T-helper 17 cell (primary cell): ENCODE measurements around the gene HEXIM1. TPM values are rescaled to one million over a fixed set of nuclear protein-coding genes. Genes with fewer than 3 reads are reported as not detected.
A peak's percentile ranks its signal among the peaks of the same experiment; 100 is the strongest.
"Not testable (repeated sequence)": the region's sequence is repeated elsewhere in the genome, so short reads cannot be mapped to it uniquely, and the experiment has no call there.

Experiments
- ATAC-seq: fragments of 150-1000 bp; cut with Tn5 transposase; 2 replicates; pipeline ENCODE4 v1.10.0; 2021; ENCODE audit warnings: mild to moderate bottlenecking, moderate library complexity
- DNase-seq, 3 donors: peaks; one replicate each; pipeline versions ENCODE4 v3.0.0 to v3.0.0-alpha.2; 2020 to 2021
- H3K9me3 ChIP-seq: one replicate; pipeline ENCODE4 v1.7.0; 2013; ENCODE audit warnings: low read length, mild to moderate bottlenecking; ENCODE audit not compliant: control insufficient read depth, poor library complexity, severe bottlenecking
- H3K27ac Mint-ChIP-seq: one replicate; pipeline ENCODE4 v1.8.0; 2022; ENCODE audit warnings: mild to moderate bottlenecking, moderate library complexity, mixed read lengths
- H3K27me3 Mint-ChIP-seq: one replicate; pipeline ENCODE4 v1.8.0; 2022; ENCODE audit warnings: mixed read lengths
- H3K36me3 Mint-ChIP-seq: one replicate; pipeline ENCODE4 v1.8.0; 2022; ENCODE audit warnings: low read depth, mixed read lengths
- H3K4me1 Mint-ChIP-seq: one replicate; pipeline ENCODE4 v1.8.0; 2022; ENCODE audit warnings: mild to moderate bottlenecking, mixed read lengths
- H3K4me3 Mint-ChIP-seq: one replicate; pipeline ENCODE4 v1.8.0; 2022; ENCODE audit warnings: mild to moderate bottlenecking, moderate library complexity, mixed read lengths
- total RNA-seq, 4 donors: library from RNA in 2 of 4; stranded (reverse) in 2 of 4; gene quantifications; one replicate each; pipeline ENCODE4 v1.2.3 and lab custom pipeline; 2022 to 2026

HEXIM1 gene
- total RNA-seq, 2 donors from 2014 or later: 52.4 to 71.8 TPM

DNA sequence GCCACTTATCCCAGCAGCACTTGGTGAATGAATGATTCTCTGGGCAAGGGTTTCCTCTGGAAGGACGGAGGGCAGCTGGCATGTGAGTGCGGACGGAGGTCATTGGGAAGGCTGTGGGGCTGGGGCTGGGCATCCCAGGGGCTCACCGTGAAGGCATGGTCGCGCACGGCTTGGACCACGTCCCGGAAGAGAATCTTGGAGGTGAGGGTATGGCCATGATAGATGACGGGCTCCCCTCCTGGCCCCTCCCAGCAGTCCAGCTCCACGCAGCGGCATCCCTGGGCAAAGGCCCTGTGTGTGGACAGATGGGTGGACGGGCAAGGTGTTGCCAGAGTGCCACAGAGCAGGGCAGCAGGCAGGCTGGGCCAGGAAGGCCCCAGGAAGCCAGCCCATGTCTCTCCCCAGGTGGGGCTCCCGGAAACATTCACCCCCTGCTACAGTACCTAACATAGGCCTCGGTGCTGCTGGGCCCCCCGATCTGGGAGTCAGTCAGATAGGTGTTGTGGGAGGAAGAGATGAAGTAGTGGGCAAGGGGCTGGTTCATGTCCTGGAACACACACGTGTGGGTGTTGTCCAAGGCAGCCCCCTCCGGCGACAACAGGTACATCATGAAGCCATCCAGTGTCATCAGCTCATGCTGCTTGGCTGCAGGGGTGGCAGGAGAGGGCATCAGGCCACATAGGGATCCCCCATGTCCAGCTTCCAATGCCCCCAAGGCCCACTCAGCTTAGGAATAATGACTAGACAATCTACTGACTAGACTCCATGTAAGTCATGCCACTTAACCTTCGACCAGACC is 30.2 kb upstream of the HEXIM1 start:
- no peak overlapping the region for H3K27ac Mint-ChIP-seq
- H3K27me3 Mint-ChIP-seq: peaks cover 16% of the 10 kb centered on the region
- H3K36me3 Mint-ChIP-seq: no peaks in the 10 kb centered on the region
- no peak overlapping the region for H3K4me3 Mint-ChIP-seq
- no peak for DNase-seq
- H3K9me3 ChIP-seq: no peaks in the 10 kb centered on the region
- no peak for ATAC-seq
- H3K4me1 Mint-ChIP-seq: peaks cover 3% of the 10 kb centered on the region

DNA sequence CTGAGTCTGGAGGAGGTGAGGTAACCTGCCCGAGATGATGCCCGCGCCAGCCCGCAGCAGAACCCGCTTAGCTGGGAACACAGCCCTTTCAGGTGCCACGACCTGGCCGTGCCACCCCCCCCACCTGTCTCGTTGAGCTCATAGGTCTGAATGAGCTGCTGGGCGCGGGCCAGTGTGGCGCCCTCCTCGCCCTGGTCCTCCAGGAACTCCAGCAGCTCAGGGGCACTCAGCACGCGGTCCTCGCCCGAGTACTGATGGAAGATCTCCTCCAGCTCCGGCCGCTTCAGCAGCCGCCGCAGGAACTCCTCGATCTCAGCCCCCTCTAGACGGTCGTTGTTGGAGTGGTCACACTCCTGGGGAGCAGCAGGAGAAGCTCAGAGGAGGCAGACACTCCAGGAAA is 29.6 kb upstream of the HEXIM1 start:
- H3K4me1 Mint-ChIP-seq: peaks cover 3% of the 10 kb centered on the region
- ATAC-seq (no peak), DNase-seq (no peak)
- H3K27ac Mint-ChIP-seq: no peak overlapping the region
- no peaks in the 10 kb centered on the region for H3K9me3 ChIP-seq
- no peak overlapping the region for H3K4me3 Mint-ChIP-seq
- H3K36me3 Mint-ChIP-seq: no peaks in the 10 kb centered on the region
- H3K27me3 Mint-ChIP-seq: peaks cover 16% of the 10 kb centered on the region

DNA sequence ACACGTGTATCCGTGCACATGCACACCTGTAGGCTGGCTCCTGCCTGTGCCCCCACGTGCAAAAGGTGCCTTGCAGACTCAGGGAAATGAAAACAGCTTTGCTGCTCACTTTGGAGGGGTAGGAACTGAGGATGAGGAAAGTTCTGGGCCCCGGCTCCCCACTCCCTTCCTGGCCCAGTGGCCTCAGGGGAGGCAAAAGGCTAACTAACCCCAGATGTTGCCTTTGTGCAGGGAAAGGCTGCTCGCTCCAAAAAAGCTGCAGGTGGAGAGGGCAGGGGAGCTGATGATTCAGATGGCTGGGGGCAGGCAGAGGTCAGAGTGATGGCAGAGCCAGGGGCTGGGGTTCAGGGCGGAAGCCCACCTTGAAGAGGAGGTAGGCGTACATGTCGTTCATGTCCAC is 28.3 kb upstream of the HEXIM1 start:
- H3K27me3 Mint-ChIP-seq: peaks cover 16% of the 10 kb centered on the region
- no peak overlapping the region for H3K27ac Mint-ChIP-seq
- no peak for DNase-seq

DNA sequence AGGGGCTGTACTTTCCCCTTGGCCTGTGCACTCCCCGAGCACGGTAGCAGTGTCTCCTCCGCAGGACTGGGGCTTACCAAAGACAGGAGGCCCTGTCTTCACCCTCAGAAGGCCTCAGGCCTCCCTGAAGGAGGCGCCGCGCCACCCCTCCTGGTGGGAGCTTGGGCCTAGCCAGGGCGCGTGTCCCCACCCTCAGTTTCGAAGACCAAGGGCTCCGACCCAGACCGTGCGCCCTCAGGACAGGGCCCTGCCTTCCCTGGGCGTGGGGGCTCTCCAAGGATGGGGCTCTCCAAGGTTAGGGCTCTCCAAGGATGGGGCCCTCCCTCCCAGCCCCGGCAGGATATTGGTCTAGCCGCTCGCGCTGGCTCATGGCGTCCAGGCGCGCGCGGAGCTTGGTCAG is 27.7 kb upstream of the HEXIM1 start:
- H3K27ac Mint-ChIP-seq: no peak overlapping the region
- peaks cover 15% of the 10 kb centered on the region for H3K27me3 Mint-ChIP-seq
- H3K9me3 ChIP-seq: no peaks in the 10 kb centered on the region
- ATAC-seq (no peak), DNase-seq (no peak)
- H3K4me1 Mint-ChIP-seq: peaks cover 3% of the 10 kb centered on the region
- no peaks in the 10 kb centered on the region for H3K36me3 Mint-ChIP-seq
- H3K4me3 Mint-ChIP-seq: no peak overlapping the region

More for the DNA sequence above, 28.3 kb upstream of the HEXIM1 start:
- Mint-ChIP-seq H3K4me3 (no peak overlapping the region), H3K4me1 (peaks cover 3% of the 10 kb centered on the region), H3K36me3 (no peaks in the 10 kb centered on the region)
- no peak for ATAC-seq
- H3K9me3 ChIP-seq: no peaks in the 10 kb centered on the region

DNA sequence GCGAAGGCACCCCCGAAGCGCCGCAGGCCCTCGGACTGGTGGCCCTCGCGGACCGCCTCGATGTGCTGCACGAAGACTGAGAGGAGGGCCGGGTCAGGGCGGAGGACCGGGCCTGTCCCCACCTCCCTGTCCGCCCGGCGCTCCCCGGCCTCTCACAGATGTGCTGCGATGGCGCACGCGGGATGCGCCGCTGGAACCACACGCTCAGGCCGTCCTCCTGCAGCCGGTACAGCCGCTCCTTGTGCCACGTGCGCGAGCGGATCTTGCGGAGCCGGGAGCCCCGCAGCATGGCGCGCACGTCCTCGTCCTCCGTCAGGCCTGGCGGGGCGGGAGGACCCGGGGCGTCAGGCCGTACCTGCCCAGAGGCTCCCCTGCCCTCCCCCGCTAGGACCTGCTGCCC is 27.2 kb upstream of the HEXIM1 start:
- no peaks in the 10 kb centered on the region for H3K4me1 Mint-ChIP-seq
- no peaks in the 10 kb centered on the region for H3K9me3 ChIP-seq
- H3K36me3 Mint-ChIP-seq: no peaks in the 10 kb centered on the region
- DNase-seq (no peak), ATAC-seq (no peak)
- no peak overlapping the region for H3K27ac Mint-ChIP-seq
- H3K27me3 Mint-ChIP-seq: peaks cover 10% of the 10 kb centered on the region
- no peak overlapping the region for H3K4me3 Mint-ChIP-seq

DNA sequence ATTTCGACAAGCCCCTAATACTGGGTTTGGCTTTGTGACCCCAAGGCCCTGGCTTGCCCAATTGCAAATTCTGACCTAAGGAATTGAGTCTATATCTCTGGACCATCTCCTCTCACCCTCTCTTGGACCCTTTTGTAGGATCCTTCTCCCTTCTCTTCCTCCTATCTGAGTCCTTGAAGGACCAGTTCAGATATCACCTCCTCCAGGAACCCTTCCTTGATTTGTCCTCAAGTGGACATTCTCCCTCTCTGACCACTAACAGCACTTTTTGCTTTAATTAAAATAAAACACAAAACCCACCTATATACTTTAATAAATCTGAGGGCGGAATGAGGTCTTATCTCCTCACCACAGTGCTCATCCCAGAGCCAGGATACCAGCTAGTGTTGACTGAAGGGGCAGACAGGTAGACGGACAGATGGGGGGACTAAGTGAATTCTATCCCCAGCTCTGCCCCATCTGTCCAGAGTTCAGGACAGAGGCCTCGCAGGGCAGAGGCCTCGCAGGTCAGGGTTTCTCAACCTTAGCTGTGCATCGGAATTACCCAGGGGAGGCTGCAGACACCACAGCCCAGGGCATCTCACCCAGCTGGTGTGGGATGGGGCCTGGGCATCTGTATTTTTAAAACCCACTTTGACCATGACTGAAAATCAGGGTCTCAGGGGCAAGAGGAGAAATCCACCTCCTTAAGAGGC is 25.1 kb upstream of the HEXIM1 start:
- no peak for DNase-seq
- no peak for ATAC-seq
- no peaks in the 10 kb centered on the region for H3K9me3 ChIP-seq
- H3K27ac Mint-ChIP-seq: no peak overlapping the region
- no peaks in the 10 kb centered on the region for H3K36me3 Mint-ChIP-seq
- peaks cover 8% of the 10 kb centered on the region for H3K27me3 Mint-ChIP-seq
- no peak overlapping the region for H3K4me3 Mint-ChIP-seq
- H3K4me1 Mint-ChIP-seq: no peaks in the 10 kb centered on the region

DNA sequence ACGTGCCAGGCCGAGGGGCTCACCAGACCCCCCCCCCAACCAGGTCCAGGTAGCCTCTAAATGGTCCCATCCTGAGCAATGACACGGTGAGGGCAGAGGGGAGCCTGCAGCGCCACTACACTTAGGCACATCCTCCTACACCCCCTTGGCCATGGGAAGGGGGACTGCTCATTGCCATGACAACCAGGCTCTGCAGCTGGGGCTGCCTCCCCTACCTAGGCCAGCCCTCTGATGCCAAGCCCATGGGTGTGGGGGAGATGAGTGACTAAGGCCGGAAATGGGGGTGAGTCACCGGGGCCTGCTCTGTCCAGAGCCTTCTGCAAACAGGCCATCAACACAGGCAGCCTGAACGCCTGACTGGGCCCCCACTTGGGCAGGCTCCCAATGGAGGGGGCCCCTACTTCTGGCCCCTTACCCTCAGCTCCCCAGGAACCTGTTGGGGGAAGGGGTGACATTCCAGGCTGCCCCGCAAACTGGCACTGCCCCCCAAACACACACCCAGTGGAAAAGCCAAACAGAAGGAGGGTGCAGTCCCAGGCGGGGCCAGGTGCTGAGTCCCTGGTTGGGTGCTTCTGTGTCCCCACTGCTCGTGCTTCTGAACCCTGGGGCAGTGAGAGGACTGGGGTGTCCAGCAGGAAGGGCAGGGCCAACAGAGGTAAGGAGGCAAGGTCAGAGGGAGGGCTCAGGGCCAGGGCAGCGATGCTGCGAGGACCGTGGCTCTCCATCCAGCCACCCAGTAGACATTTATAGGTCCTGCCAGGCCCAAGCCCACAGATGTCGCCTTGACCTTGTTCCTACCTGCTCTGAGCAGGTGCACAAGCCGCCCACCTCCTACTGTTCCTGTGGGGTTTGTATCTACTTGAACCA is 24.1 kb upstream of the HEXIM1 start:
- H3K36me3 Mint-ChIP-seq: no peaks in the 10 kb centered on the region
- no peaks in the 10 kb centered on the region for H3K4me1 Mint-ChIP-seq
- H3K27me3 Mint-ChIP-seq: peaks cover 8% of the 10 kb centered on the region
- no peaks in the 10 kb centered on the region for H3K9me3 ChIP-seq
- peak; percentile 62 for ATAC-seq
- no peak overlapping the region for H3K4me3 Mint-ChIP-seq
- H3K27ac Mint-ChIP-seq: no peak overlapping the region
- no peak for DNase-seq

DNA sequence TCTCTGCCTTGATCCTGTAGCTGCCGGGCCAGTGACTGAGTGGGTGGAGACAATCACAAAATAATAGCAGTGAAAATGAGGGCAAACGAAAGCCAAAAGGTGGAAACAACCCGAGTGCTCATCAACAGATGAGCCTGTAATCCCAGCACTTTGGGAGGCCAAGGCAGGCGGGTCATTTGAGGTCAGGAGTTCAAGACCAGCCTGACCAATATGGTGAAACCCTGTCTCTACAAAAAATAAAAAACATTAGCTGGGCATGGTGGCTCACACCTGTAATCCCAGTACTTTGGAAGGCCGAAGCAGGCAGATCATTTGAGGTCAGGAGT is 23.5 kb upstream of the HEXIM1 start:
- H3K9me3 ChIP-seq, H3K36me3 Mint-ChIP-seq, H3K4me3 Mint-ChIP-seq, H3K4me1 Mint-ChIP-seq, DNase-seq, H3K27me3 Mint-ChIP-seq, H3K27ac Mint-ChIP-seq, ATAC-seq: not testable (repeated sequence)

DNA sequence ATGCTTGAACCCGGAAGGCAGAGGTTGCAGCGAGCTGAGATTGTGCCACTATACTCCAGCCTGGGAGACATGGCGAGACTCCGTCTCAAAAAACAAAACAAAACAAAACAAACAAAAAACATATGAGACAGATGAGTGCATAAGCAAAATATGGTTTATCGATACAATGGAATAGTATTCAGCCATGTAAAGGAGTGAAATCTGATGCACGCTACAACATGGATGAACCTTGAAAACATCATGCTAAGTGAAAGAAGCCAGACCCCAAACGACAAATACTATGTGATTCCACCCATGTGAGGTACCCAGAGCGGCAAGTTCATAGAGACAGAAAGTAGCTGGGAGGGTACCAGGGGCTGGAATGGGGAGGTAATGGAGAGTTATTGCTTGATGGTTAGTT is 22.8 kb upstream of the HEXIM1 start:
- H3K27ac Mint-ChIP-seq: no peak overlapping the region
- ATAC-seq (no peak), DNase-seq (no peak)
- H3K36me3 Mint-ChIP-seq: no peaks in the 10 kb centered on the region
- no peaks in the 10 kb centered on the region for H3K9me3 ChIP-seq
- peaks cover 8% of the 10 kb centered on the region for H3K27me3 Mint-ChIP-seq
- no peak overlapping the region for H3K4me3 Mint-ChIP-seq
- H3K4me1 Mint-ChIP-seq: no peaks in the 10 kb centered on the region

DNA sequence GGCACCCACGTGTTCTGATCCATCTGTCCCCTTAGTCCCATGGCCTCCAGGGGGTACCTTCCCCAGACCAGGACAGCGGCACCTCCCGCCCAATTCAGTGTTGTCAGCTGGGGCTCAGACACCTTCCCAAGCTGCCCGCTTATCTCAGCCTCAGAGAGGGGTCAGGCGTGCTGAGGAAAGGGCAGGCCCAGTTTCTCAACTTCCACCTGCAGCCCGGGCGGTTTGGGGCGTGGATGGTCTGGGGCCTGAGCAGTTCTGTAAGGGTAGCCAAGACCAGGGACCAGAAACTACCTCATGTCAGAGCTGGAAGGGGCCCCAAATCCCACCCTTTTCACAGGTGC is 21.1 kb upstream of the HEXIM1 start:
- Mint-ChIP-seq H3K4me1 (no peaks in the 10 kb centered on the region), H3K4me3 (no peak overlapping the region), H3K36me3 (no peaks in the 10 kb centered on the region), H3K27ac (no peak overlapping the region), H3K27me3 (no peaks in the 10 kb centered on the region)
- DNase-seq (no peak), ATAC-seq (no peak)
- H3K9me3 ChIP-seq: no peaks in the 10 kb centered on the region

DNA sequence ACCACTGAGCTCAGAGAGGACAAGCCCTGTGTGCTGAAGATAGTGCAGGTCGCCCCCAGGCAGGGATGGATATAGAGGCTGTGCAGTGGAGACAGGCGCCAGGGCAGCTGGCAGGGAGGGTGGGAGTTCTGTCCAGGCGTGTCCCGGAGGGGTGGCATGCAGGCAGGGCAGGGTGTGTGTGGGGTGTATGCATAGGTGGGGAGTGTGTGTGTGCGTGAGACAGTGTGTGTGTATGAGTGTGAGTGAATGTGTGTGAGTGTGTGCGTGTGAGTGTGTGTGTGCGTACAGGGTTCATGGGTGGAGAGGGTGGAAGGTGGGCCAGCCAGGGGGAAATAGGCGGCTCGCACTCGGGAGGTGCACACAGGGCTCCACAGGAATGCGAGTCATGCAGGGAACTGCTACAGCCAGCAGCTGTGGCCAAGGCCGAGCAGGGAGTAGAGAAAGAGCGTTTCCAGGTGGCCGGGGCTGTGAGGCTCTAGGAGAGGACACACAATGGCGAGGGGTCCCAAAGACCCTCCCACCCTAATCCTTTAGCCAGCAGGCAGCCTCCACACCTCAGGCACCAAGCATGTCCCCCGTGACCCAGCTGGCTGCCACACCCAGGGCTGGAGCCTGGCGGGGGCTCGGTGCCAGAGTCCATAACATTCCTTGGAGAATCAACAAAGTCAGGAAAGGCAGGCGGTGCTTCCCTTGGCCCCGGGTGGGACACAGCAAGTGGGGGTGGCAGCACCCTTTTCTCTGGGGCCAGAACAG is 20.6 kb upstream of the HEXIM1 start:
- H3K9me3 ChIP-seq: no peaks in the 10 kb centered on the region
- no peak overlapping the region for H3K27ac Mint-ChIP-seq
- no peaks in the 10 kb centered on the region for H3K27me3 Mint-ChIP-seq
- ATAC-seq (no peak), DNase-seq (no peak)
- H3K4me1 Mint-ChIP-seq: no peaks in the 10 kb centered on the region
- no peaks in the 10 kb centered on the region for H3K36me3 Mint-ChIP-seq
- no peak overlapping the region for H3K4me3 Mint-ChIP-seq

DNA sequence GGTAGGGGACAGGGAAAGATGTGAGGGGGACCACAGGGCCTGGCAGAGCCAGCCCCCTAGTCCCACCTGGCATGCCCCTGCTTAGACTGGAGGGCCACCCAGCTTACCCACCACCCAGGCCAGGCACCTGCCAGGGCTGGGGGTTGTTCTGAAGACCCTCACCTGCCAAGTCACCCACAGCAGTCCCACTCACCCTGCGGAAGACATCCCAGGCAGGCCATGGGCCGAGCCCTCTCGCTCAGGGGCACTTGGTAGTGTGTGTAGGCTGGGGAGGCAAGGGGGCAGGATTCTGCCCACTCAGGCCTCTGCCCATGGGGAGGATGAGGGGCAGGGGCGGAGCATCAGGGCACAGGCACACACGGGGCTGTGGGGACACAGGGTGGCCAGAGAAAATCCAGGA is 19.9 kb upstream of the HEXIM1 start:
- Mint-ChIP-seq H3K27me3 (no peaks in the 10 kb centered on the region), H3K4me3 (no peak overlapping the region), H3K27ac (no peak overlapping the region), H3K4me1 (no peaks in the 10 kb centered on the region), H3K36me3 (no peaks in the 10 kb centered on the region)
- ATAC-seq (no peak), DNase-seq (no peak)
- H3K9me3 ChIP-seq: no peaks in the 10 kb centered on the region

DNA sequence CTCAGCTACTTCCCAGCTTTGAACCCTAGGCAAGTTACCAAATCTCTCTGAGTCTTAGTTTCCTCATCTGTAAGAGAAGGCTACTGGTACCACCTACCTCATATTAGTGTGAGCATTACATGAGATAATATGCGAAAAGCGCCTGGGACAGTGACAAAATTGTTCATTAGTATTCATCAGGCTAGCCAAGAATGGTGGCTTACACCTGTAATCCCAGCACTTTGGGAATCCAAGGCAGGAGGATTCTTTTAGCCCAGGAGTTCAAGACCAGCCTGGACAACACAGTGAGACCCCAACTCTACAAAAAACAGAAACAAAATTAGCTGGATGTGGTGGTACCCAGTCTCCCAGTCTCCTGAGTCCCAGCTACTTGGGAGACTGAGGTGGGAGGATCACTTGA is 19.3 kb upstream of the HEXIM1 start:
- Mint-ChIP-seq H3K27ac (no peak overlapping the region), H3K4me1 (peaks cover 2% of the 10 kb centered on the region), H3K36me3 (no peaks in the 10 kb centered on the region), H3K4me3 (no peak overlapping the region), H3K27me3 (no peaks in the 10 kb centered on the region)
- ATAC-seq (no peak), DNase-seq (no peak)
- no peaks in the 10 kb centered on the region for H3K9me3 ChIP-seq
